H9 (cell line): Measurements from ENCODE around the gene PGBD5. TPM values are rescaled to one million over a fixed set of nuclear protein-coding genes. Genes with fewer than 3 reads are reported as not detected.

Experiments
- DNase-seq: peaks from one replicate; pipeline ENCODE4 v3.0.0-alpha.2; 2017
- H2AFZ ChIP-seq: one replicate; pipeline ENCODE4 v1.6.1; 2013; ENCODE audit warnings: mild to moderate bottlenecking, low read length, control low read depth, moderate library complexity
- H2AK5ac ChIP-seq: 2 replicates; pipeline ENCODE4 v1.6.1; 2013; ENCODE audit warnings: low read length, control low read depth, mixed read lengths; ENCODE audit not compliant: insufficient read length
- H2BK120ac ChIP-seq: one replicate; pipeline ENCODE4 v1.6.1; 2013; ENCODE audit warnings: low read depth, mild to moderate bottlenecking, low read length, control low read depth, inconsistent platforms; ENCODE audit not compliant: poor library complexity, severe bottlenecking
- H2BK12ac ChIP-seq: 2 replicates; pipeline ENCODE4 v1.6.1; 2013; ENCODE audit warnings: low read length, control low read depth, mixed read lengths, low read depth; ENCODE audit not compliant: insufficient read length
- H2BK15ac ChIP-seq: 2 replicates; pipeline ENCODE4 v1.6.1; 2013; ENCODE audit warnings: low read depth, low read length, control low read depth
- H2BK20ac ChIP-seq: one replicate; pipeline ENCODE4 v1.6.1; 2013; ENCODE audit warnings: low read depth, mild to moderate bottlenecking, low read length, control low read depth, inconsistent platforms; ENCODE audit not compliant: poor library complexity, severe bottlenecking
- H2BK5ac ChIP-seq: 2 replicates; pipeline ENCODE4 v1.6.1; 2013; ENCODE audit warnings: low read length, control low read depth, mixed read lengths; ENCODE audit not compliant: insufficient read length
- H3K14ac ChIP-seq: 2 replicates; pipeline ENCODE4 v1.6.1; 2013; ENCODE audit warnings: low read length, control low read depth; ENCODE audit not compliant: insufficient read depth
- H3K18ac ChIP-seq: 2 replicates; pipeline ENCODE4 v1.6.1; 2013; ENCODE audit warnings: low read depth, mild to moderate bottlenecking, mixed read lengths, low read length, control low read depth; ENCODE audit not compliant: insufficient read length
- H3K23ac ChIP-seq: 2 replicates; pipeline ENCODE4 v1.6.1; 2013; ENCODE audit warnings: low read length, control low read depth, mixed read lengths, low read depth; ENCODE audit not compliant: insufficient read length
- H3K23me2 ChIP-seq: 2 replicates; pipeline ENCODE4 v1.6.1; 2013; ENCODE audit warnings: low read depth, mild to moderate bottlenecking, mixed read lengths, low read length, control low read depth; ENCODE audit not compliant: insufficient read length, poor library complexity, severe bottlenecking
- H3K27ac ChIP-seq: 2 replicates; pipeline ENCODE4 v1.5.1; 2013; ENCODE audit warnings: low read length, control low read depth, mixed read lengths, low read depth; ENCODE audit not compliant: insufficient read length
- H3K27me3 ChIP-seq: 2 replicates; pipeline ENCODE4 v1.6.1; 2013; ENCODE audit warnings: low read length, control low read depth, inconsistent platforms; ENCODE audit not compliant: insufficient read depth
- H3K4ac ChIP-seq: 2 replicates; pipeline ENCODE4 v1.6.1; 2013; ENCODE audit warnings: low read depth, mild to moderate bottlenecking, control low read depth, inconsistent platforms, low read length, moderate library complexity
- H3K4me1 ChIP-seq: 2 replicates; pipeline ENCODE4 v1.6.1; 2013; ENCODE audit warnings: low read length, control low read depth, inconsistent platforms; ENCODE audit not compliant: insufficient read depth
- H3K4me2 ChIP-seq: 2 replicates; pipeline ENCODE4 v1.6.1; 2013; ENCODE audit warnings: low read length, control low read depth, mixed read lengths; ENCODE audit not compliant: insufficient read length, insufficient read depth
- H3K56ac ChIP-seq: 2 replicates; pipeline ENCODE4 v1.6.1; 2013; ENCODE audit warnings: low read depth, mild to moderate bottlenecking, mixed read lengths, low read length, control low read depth; ENCODE audit not compliant: insufficient read length
- H3K79me1 ChIP-seq: 2 replicates; pipeline ENCODE4 v1.6.1; 2013; ENCODE audit warnings: low read depth, mild to moderate bottlenecking, moderate library complexity, low read length, control low read depth, inconsistent platforms; ENCODE audit not compliant: insufficient read depth, poor library complexity, severe bottlenecking
- H3K79me2 ChIP-seq: 2 replicates; pipeline ENCODE4 v1.6.1; 2013; ENCODE audit warnings: low read length, control low read depth, inconsistent platforms; ENCODE audit not compliant: insufficient read depth
- H3K9ac ChIP-seq: 2 replicates; pipeline ENCODE4 v1.6.1; 2013; ENCODE audit warnings: low read length, control low read depth, mixed read lengths; ENCODE audit not compliant: insufficient read length; ENCODE audit errors: extremely low read depth
- H3K9me3 ChIP-seq: one replicate; pipeline ENCODE4 v1.6.1; 2013; ENCODE audit warnings: low read depth, low read length, inconsistent platforms; ENCODE audit not compliant: control insufficient read depth
- H3T11ph ChIP-seq: one replicate; pipeline ENCODE4 v1.6.1; 2013; ENCODE audit warnings: mild to moderate bottlenecking, low read length, control low read depth, inconsistent platforms
- H4K20me1 ChIP-seq: one replicate; pipeline ENCODE4 v1.6.1; 2013; ENCODE audit not compliant: control insufficient read depth, insufficient read length, insufficient read depth
- H4K5ac ChIP-seq: 2 replicates; pipeline ENCODE4 v1.6.1; 2013; ENCODE audit warnings: low read depth, mild to moderate bottlenecking, mixed read lengths, low read length, control low read depth; ENCODE audit not compliant: insufficient read length
- H4K8ac ChIP-seq: replicated peaks from 2 replicates; pipeline ENCODE4 v1.6.1; 2013; ENCODE audit warnings: low read length, control low read depth, mixed read lengths, low read depth; ENCODE audit not compliant: insufficient read length
- H4K91ac ChIP-seq: 2 replicates; pipeline ENCODE4 v1.6.1; 2013; ENCODE audit warnings: low read depth, mild to moderate bottlenecking, moderate library complexity, mixed read lengths, low read length, control low read depth; ENCODE audit not compliant: insufficient read length
- H3K27ac Mint-ChIP-seq, 3 experiments: 2 replicates in 2 of 3; 3 replicates in 1 of 3; pipeline ENCODE4 v1.8.0; 2020 to 2021; ENCODE audit warnings: mixed read lengths in 3 of 3, mild to moderate bottlenecking in 1 of 3, moderate library complexity in 1 of 3
- H3K27me3 Mint-ChIP-seq: 2 replicates; pipeline ENCODE4 v1.8.0; 2021; ENCODE audit warnings: low read depth, mild to moderate bottlenecking, moderate library complexity, mixed read lengths
- H3K36me3 Mint-ChIP-seq, 3 experiments: 2 replicates in 2 of 3; 3 replicates in 1 of 3; pipeline ENCODE4 v1.8.0; 2020 to 2021; ENCODE audit warnings: low read depth in 3 of 3, mixed read lengths in 3 of 3; ENCODE audit not compliant: insufficient read depth in 1 of 3
- H3K4me1 Mint-ChIP-seq, 2 experiments: 2 replicates each; pipeline ENCODE4 v1.8.0; 2020; ENCODE audit warnings: mixed read lengths in 2 of 2
- H3K4me3 Mint-ChIP-seq, 2 experiments: 2 replicates in 1 of 2; 3 replicates in 1 of 2; pipeline ENCODE4 v1.8.0; 2020 to 2021; ENCODE audit warnings: mild to moderate bottlenecking in 2 of 2, mixed read lengths in 2 of 2, moderate library complexity in 1 of 2
- H3K9me3 Mint-ChIP-seq, 2 experiments: 2 replicates in 1 of 2; 3 replicates in 1 of 2; pipeline ENCODE4 v1.8.0; 2020; ENCODE audit warnings: mild to moderate bottlenecking in 2 of 2, mixed read lengths in 2 of 2, moderate library complexity in 1 of 2
- CTCF ChIP-seq: fragments of 200-600 bp; sonication (generic); conservative IDR thresholded peaks from 3 replicates; pipeline ENCODE4 v1.8.0; 2021; ENCODE audit warnings: antibody characterized with exemption, mild to moderate bottlenecking
- WGBS: extraction: QIAGEN DNeasy Blood & Tissue Kit; methylation state at CpG from one replicate; pipeline ENCODE4 v1.1.7; 2013; ENCODE audit warnings: missing lambda C conversion rate, low lambda C conversion rate, mixed read lengths; ENCODE audit not compliant: insufficient read length; ENCODE audit errors: extremely low coverage; 5-methylcytosine and 5-hydroxymethylcytosine counted together
- total RNA-seq: library from RNA; stranded (reverse); gene quantifications from 2 replicates; pipeline ENCODE4 v1.2.1, GENCODE V29; 2021

The PGBD5 gene
- total RNA-seq, 1 experiment from 2014 or later = 19.1 TPM

GRCh38 chr1:230281556-230281955 lies 144.6 kb downstream of the PGBD5 start:
- no CpG with 5 or more reads among the region's 17 CpGs for WGBS
- Histone ChIP-seq H3K4me2 (no peak overlapping the region), H2BK5ac (no peak overlapping the region), H3K4ac (no peak overlapping the region), H3K4me1 (peaks cover 2% of the 10 kb centered on the region; the same call in 1 of the 2 replicates), H3K79me1 (no peaks in the 10 kb centered on the region), H3K56ac (no peak overlapping the region), H3K23ac (no peak overlapping the region), H2BK120ac (no peak overlapping the region), H3K14ac (no peak overlapping the region), H2BK12ac (no peak overlapping the region), H4K91ac (no peak overlapping the region), H3K18ac (no peak overlapping the region), H3K27ac (no peak overlapping the region), H3K23me2 (no peaks in the 10 kb centered on the region), H3K79me2 (no peaks in the 10 kb centered on the region), H2AK5ac (no peak overlapping the region), H3T11ph (no peak overlapping the region), H2AFZ (no peak overlapping the region), H3K9ac (no peak overlapping the region), H4K8ac (no peak overlapping the region), H4K5ac (no peak overlapping the region), H3K27me3 (no peaks in the 10 kb centered on the region), H2BK20ac (no peak overlapping the region), H2BK15ac (no peak overlapping the region), H3K9me3 (no peaks in the 10 kb centered on the region), H4K20me1 (no peaks in the 10 kb centered on the region)
- TF ChIP-seq CTCF = no peak
- Mint-ChIP-seq H3K4me1 (peaks cover 36 to 37% of the 10 kb centered on the region in 2 experiments), H3K27me3 (no peaks in the 10 kb centered on the region), H3K36me3 (peaks cover 5 to 15% (median 12%) of the 10 kb centered on the region in 3 experiments; a peak in 6 of 7 replicates), H3K4me3 (no peak overlapping the region), H3K27ac (no peak overlapping the region), H3K9me3 (no peaks in the 10 kb centered on the region)
- DNase-seq = no peak
